Measurements from ENCODE around the gene MVB12B. TPM values are rescaled to one million over a fixed set of nuclear protein-coding genes. Genes with fewer than 3 reads are reported as not detected.
A peak's percentile ranks its signal among the peaks of the same experiment; 100 is the strongest.

MVB12B gene
- total and polyA plus RNA-seq, 2 of the 4 experiments (the other 2 are of a cell fraction) = 2.0 to 4.0 TPM

DNA sequence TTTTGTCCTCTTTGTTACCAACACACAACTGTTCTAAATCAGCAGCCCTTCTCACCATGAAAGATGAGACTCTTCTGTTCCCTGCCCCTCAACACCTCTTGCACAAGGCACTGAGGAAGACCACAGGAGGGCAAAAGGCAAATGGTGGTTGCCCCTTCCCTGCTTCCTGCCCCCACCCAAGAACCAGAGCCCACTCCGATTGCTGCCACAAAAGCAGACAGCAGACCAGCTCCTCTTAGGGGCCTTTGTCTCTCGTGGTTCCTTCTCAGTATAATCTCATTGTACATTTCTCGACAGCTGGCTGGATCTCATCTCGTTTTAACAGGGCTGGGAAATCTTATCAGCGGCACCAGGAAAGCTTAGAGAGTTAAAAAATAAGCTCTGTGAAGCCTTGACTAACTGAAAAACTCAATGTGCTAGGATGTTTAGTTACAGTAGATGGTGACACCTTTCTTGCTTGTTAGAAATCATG is 1.1 kb downstream of the MVB12B start:
- Histone ChIP-seq H3K14ac (replicated peaks; ENCODE audit: low read depth, low read length) (peak overlapping the region; percentile 27), H4K91ac (ENCODE audit: insufficient read depth, low read depth, low read length) (no peak overlapping the region), H3K9me3 (ENCODE audit: control insufficient read depth, insufficient read depth, low read length) (peaks cover 4% of the 10 kb centered on the region), H3K27ac (ENCODE audit: insufficient read depth, low read length) (no peak overlapping the region), H3K4me3 (ENCODE audit: insufficient read depth, low read depth, low read length) (peak overlapping the region; percentile 80), H2BK15ac (ENCODE audit: low read depth, low read length) (no peak overlapping the region), H4K20me1 (ENCODE audit: insufficient read depth, low read length) (peaks cover 6% of the 10 kb centered on the region; the same call in 1 of the 2 replicates), H3K4me1 (ENCODE audit: control insufficient read depth, insufficient read depth, low read length) (peaks cover 8% of the 10 kb centered on the region), H4K8ac (ENCODE audit: low read depth in 2 of 2, low read length in 2 of 2) (peak overlapping the region; percentile 32 to 90; a peak in 3 of 4 replicates), H3K9ac (ENCODE audit: low read depth, low read length) (no peak overlapping the region), H2BK20ac (ENCODE audit: low read depth, low read length) (no peak overlapping the region), H2AK9ac (replicated peaks; ENCODE audit: low read depth, low read length, poor library complexity) (peak overlapping the region; percentile 92), H3K9me1 (ENCODE audit: insufficient read depth, low read length) (peaks cover 14% of the 10 kb centered on the region), H2BK5ac (ENCODE audit: low read depth, low read length, poor library complexity, severe bottlenecking) (no peak overlapping the region), H2BK120ac (ENCODE audit: low read depth, low read length) (no peak overlapping the region), H3K18ac (ENCODE audit: low read depth, low read length) (no peak overlapping the region), H3K4ac (ENCODE audit: low read depth, low read length) (peak overlapping the region; percentile 70), H3K27me3 (ENCODE audit: control insufficient read depth, insufficient read depth, low read length) (no peaks in the 10 kb centered on the region), H2AFZ (replicated peaks; ENCODE audit: low read length, poor library complexity) (peak overlapping the region; percentile 95), H2AK5ac (ENCODE audit: low read depth, low read length) (peak overlapping the region; percentile 79), H3K79me1 (ENCODE audit: low read depth in 1 of 2, low read length in 2 of 2) (peaks cover 17 to 41% of the 10 kb centered on the region in 2 experiments), H3K36me3 (ENCODE audit: control insufficient read depth, insufficient read depth, low read length) (no peaks in the 10 kb centered on the region), H3K56ac (ENCODE audit: extremely low read depth, insufficient read depth, low read length) (no peak overlapping the region), H4K5ac (ENCODE audit: low read depth, low read length) (peak overlapping the region; percentile 33), H3K23ac (ENCODE audit: low read depth, low read length) (peak overlapping the region; percentile 87), H3K4me2 (ENCODE audit: low read depth, low read length) (peak overlapping the region; percentile 84)
- intact Hi-C loops (cut with micrococcal nuclease) = no loop called here
- DNase-seq (no peak), ATAC-seq (ENCODE audit: low read depth) (no peak)
- 60% methylated on average over 2 of the region's 5 CpGs; no CpG with 5 or more reads in 1 of the 2 experiments for WGBS, 2 experiments (ENCODE audit: extremely low coverage in 2 of 2, insufficient read length in 1 of 2)
- ChIA-PET CTCF (interaction anchor here (0.7 to 1.9 kb wide), 2 partner anchors 9 to 902 kb away, joined by 6 to 7 read pairs; no protein-coding TSS in a partner anchor), POLR2A (ENCODE audit: unreplicated experiment) (no interaction called here)
- TF ChIP-seq, protein P1, sequence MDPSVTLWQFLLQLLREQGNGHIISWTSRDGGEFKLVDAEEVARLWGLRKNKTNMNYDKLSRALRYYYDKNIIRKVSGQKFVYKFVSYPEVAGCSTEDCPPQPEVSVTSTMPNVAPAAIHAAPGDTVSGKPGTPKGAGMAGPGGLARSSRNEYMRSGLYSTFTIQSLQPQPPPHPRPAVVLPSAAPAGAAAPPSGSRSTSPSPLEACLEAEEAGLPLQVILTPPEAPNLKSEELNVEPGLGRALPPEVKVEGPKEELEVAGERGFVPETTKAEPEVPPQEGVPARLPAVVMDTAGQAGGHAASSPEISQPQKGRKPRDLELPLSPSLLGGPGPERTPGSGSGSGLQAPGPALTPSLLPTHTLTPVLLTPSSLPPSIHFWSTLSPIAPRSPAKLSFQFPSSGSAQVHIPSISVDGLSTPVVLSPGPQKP (IDR thresholded peaks at IDR 0.05; ENCODE audit: borderline replicate concordance, low read depth, low read length) = no peak
- TF ChIP-seq CEBPB (IDR thresholded peaks at IDR 0.05; ENCODE audit: low read depth, low read length) = 0 out of 2 replicates have a peak, but pooled peaks have one; percentile 21
- no TSS peak for BruUV-seq (replicated peaks)
- dilution Hi-C loops (cut with HindIII; ENCODE audit: low sequenced_read_pairs, unreplicated experiment) = no loop called here
- in situ Hi-C loops (cut with MboI; ENCODE audit: low sequenced_read_pairs) = no loop called here
